ENCODE data around the gene MAK. TPM values are rescaled to one million over a fixed set of nuclear protein-coding genes. Genes with fewer than 3 reads are reported as not detected.
"Not testable (repeated sequence)": the region's sequence is repeated elsewhere in the genome, so short reads cannot be mapped to it uniquely, and the experiment has no call there.

Gene MAK
- total RNA-seq, 1 experiment from 2014 or later, result 0.10 TPM

DNA sequence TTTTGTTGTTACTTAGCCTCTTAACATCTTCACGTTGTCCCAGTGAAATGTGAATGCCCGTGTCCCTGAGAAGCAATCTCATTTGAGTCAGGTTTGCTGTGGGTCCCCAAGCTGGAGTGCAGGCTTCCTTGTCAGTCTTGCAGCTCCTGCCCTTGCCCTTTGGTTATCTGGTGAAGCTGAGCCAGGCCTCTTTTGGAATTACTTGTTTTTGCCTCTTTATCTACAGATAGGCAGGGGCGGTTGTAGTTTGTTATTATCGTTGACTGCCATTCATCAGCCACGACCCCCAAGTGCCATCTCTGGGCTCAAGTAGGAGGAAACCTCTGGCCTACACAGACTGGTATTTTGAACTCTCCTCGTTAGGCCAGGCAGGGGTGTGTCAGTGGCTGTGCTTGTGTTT is 113.3 kb downstream of the MAK start:
- DNase-seq (ENCODE audit: low spot score), result no peak

DNA sequence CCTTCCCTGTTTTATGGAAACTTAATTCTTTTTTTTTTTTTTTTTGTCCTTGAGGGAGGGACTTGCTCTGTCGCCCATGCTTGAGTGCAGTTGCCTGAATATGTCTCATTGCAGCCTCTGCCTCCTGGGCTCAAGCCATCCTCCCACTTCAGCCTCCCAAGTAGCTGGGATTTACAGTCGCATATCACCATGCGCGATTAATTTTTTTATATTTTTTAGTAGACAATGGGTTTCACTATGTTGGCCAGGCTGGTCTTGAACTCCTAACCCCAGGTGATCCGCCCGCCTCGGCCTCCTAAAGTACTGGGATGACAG is 114.8 kb downstream of the MAK start:
- DNase-seq (ENCODE audit: low spot score), result no peak

DNA sequence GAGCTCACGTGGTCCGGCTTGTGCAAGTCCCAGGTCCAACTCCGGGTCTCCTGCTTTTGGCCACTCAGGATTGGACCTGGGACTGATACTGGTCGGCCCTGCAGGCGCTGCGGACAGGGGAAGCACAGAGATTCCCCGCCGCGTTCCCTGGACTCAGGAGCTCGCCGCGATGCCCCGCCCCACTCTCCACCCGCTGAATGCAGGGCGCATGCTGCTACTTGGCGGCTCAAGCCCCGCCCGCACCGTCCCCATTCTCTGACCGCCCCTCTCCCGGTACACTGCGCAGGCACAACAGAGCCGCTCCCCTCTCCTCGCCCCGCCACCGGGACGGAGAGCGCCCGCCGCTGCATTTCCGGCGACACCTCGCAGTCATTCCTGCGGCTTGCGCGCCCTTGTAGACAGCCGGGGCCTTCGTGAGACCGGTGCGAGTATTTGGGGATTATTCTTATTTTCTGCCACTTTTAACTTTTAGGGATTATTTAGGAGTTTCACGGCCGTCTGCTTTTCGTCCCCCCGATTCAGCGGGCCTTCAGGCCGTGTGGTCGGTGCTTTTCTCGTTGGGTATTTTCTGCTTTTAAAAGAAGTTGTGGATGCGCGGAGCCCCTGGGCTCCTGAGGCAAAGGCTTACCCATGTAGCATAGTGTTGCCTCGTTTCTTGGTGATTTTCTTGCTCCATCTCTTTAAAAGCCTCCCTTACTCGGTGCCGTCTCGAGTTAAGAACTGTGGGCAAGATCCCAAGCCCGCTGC is 115.3 kb downstream of the MAK start, which contains the start of gene TMEM14C:
Gene TMEM14C, plus strand, starts transcription at position 251 of the 747 bp plus-strand sequence. CDS start 1,544 bp downstream, outside the sequence.
- DNase-seq (ENCODE audit: low spot score), result peak; percentile 95

DNA sequence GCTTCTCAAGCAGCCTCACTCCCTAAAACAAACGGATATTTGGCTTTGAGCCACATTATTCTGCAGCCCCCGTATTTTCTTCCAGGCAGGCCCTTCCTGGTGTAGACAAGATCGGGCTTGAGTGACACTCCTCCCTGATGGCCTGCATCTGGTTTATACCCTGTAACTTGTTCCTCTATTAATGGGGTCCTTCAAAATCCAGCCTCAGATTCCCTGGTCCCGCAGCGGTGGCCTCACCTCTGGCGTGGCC is 115.8 kb downstream of the MAK start:
- DNase-seq (ENCODE audit: low spot score), result no peak

DNA sequence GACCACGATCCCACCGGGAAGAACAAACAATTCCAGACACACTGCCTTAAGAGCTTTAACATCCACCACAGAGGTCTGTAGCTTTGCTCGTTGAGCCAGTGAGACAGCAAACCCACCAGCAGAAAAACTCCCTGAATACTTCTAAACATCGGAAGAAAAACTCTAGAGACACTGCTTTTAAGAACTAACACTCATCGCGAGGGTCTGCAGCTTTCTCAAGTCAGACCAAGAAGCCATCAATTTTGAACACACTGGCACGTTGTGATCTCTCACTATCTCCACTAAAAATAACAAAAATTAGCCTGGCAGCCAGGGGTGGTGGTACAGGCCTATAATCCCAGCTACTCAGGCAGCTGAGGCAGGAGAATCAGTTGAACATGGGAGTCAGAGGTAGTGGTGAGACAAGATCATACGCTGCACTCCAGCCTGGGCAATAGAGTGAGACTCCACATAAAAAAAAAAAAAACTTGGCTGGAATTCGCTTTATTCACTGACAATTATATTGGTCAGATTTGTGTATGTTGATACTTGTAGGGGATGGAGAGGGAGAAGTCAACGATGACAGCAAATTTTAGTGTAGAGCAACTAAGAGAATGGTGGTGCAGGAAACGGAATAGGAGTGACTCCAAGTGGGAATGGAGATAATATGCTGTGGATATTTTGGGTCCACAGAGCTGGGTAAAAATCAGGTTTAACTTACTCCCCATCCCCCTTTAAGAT is 116.3 kb downstream of the MAK start:
- DNase-seq (ENCODE audit: low spot score), result no peak

DNA sequence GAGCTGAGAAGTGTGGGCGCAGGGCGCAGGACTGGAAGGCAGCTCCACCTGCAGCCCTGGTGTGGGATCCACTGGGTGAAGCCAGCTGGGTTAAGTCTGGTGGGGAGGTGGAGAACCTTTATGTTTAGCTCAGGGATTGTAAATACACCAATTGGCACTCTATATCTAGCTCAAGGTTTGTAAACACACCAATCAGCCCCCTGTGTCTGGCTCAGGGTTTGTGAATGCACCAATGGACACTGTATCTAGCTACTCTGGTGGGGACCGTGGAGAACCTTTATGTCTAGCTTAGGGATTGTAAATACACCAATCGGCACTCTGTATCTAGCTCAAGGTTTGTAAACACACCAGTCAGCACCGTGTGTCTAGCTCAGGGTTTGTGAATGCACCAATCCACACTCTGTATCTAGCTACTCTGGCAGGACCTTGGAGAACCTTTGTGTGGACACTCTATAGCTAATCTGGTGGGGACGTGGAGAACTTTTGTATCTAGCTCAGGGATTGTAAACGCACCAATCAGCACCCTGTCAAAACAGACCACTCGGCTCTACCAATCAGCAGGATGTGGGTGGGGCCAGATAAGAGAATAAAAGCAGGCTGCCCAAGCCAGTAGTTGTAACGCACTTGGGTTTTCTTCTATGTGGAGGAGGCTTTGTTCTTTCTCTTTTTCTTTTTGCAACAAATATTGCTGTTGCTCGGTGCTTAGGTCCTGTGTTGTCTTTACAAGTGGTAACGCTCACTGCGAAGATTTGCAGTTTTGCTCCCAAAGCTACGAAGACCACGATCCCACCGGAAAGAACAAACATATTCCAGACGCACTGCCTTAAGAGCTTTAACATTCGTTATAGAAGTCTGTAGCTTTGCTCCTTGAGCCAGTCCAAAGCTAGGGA is 117.1 kb downstream of the MAK start:
- not testable (repeated sequence) for DNase-seq (ENCODE audit: low spot score)

DNA sequence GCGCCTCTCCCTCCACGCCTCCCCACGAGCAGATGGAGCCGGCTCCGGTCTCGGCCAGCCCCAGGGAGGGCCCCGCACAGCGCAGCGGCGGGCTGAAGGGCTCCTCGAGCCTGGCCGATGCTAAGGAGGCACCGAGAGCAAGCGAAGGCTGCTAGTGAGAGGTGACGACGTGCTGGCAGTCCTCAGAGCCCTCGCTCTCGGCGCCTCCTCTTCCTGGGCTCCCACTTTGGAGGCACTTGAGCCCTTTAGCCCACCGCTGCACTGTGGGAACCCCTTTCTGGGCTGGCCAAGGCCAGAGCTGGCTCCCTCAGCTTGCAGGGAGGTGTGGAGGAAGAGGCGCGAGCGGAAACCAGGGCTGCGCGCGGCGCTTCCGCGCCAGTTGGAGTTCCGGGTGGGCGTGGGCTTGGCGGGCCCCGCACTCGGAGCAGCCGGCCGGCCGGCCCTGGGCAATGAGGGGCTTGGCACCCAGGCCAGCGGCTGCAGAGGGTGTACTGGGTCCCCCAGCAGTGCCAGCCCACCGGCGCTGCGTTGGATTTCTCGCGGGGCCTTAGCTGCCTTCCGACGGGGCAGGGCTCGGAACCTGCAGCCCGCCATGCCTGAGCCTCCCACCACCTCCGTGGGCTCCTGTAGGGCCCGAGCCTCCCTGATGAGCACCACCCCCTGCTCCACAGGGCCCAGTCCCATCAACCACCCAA is 117.9 kb downstream of the MAK start:
- no peak for DNase-seq (ENCODE audit: low spot score)

DNA sequence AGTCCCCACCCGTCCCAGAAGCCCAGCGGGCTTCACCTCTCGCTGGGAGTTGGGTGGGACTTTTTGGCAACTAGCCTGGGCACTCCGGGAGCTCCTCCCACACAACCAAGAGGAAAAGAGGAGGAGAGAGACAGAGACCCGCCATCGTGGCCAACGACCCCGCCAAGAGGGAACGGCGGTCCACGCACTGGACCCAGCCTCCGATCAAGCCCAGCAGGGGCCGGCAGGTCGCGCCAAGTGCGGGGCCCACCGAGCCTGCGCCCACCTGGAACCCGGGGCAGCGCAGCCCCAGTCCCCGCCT is 118.4 kb downstream of the MAK start:
- no peak for DNase-seq (ENCODE audit: low spot score)

DNA sequence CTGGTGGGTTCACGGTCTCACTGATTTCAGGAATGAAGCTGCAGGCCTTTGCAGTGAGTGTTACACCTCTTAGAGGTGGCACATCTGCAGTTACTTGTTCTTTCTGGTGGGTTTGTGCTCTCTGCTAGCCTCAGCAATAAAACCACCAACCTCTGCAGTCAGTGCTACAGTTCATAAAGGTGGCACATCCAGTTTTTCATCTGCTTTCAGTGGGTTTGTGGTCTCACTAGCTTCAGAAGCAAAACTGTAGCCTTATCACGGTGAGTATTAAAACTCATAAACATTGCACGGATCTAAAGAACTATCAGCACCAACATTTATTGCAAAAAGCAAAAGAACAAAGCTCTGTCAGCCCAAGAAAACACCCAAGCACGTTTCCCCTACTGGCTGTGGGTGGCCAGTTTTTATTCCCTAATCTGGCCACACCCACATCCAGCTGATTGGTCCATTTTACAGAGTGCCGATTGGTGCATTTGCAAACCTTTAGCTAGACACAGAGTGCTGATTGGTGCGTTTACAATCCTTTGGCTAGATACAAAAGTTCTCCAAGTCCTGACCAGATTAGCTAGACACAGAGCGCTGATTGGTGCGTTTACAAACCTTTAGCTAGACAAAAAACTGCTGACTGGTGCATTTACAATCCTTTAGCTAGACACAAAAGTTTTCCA is 118.9 kb downstream of the MAK start:
- DNase-seq (ENCODE audit: low spot score), result no peak

DNA sequence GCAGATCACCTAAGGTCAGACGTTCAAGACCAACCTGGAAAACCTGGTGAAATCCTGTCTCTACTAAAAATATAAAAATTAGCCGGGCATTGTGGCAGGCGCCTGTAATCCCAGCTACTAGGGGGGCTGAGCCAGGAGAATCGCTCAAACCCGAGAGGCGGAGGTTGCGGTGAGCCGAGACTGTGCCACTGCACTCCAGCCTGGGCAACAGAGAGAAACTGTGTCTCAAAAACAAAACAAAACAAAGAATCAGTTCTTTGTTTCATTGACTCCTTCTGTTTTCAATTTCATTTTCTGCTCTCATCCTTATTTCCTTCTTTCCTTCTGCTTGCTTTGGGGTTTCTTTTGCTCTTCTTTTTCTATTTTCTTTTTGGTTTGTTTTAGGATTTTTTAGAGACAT is 124.4 kb downstream of the MAK start:
- DNase-seq (ENCODE audit: low spot score), result no peak

Other genes with a start within 250 kb of the MAK start
- 5.0 TPM in 1 of 2 replicates, not detected in the other for gene C6orf52, start 143.9 kb downstream of the MAK start, total RNA-seq (2014; rRNA removed; shearing (Covaris generic))
- gene PAK1IP1, start 143.6 kb downstream of the MAK start, total RNA-seq (2014; rRNA removed; shearing (Covaris generic)), result 26.4 and 33.2 TPM in 2 replicates
- 172 and 189 TPM in 2 replicates for gene TMEM14C, start 115.5 kb downstream of the MAK start, total RNA-seq (2014; rRNA removed; shearing (Covaris generic))
- 137 and 156 TPM in 2 replicates for gene TMEM14B, start 90.7 kb downstream of the MAK start, total RNA-seq (2014; rRNA removed; shearing (Covaris generic))
- gene GCM2, start 43.5 kb upstream of the MAK start, total RNA-seq (2014; rRNA removed; shearing (Covaris generic)), result not detected in 2 replicates
- 0.39 and 1.5 TPM in 2 replicates for gene SYCP2L, start 48.5 kb upstream of the MAK start, total RNA-seq (2014; rRNA removed; shearing (Covaris generic))
- 0.58 and 0.85 TPM in 2 replicates for gene ELOVL2, start 205.8 kb upstream of the MAK start, total RNA-seq (2014; rRNA removed; shearing (Covaris generic))

All from H4 (cell line).